ENCODE data around the gene COL18A1.

COL18A1 gene

DNA sequence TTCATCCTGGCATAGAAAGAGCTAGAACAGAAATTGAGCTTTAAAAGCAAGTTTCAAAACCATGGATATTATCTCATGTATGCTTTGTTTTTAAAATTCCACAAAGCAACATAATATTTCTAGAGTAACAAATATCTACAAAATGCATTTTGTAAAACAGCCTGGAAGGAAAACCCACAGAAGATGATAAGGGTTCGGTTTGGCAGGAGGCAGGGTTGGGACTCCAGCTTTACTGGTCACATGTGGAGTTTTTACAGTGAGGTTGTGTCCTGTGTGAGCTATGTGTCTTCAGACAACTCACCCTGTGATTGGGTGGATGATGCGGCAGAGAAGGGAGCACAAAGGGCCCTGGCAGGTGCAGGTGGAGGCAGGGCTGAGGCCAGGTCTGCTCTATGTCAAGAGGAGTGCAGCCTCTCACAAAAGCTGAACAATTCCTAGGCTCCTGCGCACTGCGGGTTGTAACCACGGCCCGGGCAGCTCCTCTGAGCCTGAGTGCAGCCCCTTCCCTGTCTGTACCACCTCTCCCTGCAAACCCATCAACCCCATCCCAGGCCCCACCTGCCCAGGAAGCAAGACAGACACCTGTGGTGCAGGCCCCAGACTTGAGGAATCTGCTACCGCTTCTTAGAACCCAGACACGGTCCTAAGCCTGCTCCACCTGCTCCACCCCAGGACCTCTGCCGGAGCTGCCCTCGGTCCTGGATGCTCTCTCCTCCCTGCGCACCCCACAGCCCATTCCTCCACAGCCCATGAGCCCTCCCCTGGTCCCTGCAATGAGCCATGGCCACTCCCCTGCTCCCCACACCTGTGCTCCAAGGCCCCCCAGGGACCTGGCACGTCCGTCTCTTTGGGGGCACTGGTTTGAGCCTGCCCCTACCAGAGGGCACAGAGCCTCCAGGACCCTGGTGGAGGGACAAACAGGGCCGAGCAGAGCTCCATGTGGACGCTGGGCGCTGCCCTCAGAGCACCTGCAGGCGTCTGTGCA, 2.8 kb upstream of the COL18A1 start:
- DNase-seq (ENCODE audit: low read depth): no peak

DNA sequence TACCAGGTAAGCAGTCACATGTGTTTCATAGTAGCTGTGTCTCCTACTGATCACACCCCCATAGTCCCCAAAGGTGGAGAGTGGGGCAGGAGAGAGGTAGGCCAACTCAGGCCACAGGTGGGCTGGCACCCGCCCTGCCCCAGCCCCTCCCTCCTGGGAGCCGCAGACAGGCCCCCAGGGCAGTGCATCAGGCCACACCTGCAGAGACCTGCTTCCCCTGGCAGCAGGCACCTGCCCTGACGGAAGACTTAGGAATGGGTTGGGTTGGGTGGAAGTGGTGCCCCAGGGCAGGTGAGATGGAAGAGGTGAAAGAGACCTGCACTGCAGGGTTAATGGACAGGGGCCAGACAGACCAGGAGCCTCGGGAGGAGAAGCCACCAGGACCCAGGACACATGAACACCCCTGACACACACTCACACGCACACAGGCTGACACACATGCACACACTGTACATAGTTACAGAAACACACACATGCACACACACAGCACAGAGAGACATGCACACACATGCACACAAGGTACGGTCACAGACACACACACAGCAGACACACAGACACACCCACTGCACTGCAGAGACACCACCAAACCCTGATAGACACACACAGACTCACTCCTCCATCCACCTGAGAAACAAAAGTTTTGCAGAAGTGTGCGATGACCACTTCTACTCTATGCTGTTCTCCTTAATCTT, 1.7 kb upstream of the COL18A1 start:
- no peak for DNase-seq (ENCODE audit: low read depth)

DNA sequence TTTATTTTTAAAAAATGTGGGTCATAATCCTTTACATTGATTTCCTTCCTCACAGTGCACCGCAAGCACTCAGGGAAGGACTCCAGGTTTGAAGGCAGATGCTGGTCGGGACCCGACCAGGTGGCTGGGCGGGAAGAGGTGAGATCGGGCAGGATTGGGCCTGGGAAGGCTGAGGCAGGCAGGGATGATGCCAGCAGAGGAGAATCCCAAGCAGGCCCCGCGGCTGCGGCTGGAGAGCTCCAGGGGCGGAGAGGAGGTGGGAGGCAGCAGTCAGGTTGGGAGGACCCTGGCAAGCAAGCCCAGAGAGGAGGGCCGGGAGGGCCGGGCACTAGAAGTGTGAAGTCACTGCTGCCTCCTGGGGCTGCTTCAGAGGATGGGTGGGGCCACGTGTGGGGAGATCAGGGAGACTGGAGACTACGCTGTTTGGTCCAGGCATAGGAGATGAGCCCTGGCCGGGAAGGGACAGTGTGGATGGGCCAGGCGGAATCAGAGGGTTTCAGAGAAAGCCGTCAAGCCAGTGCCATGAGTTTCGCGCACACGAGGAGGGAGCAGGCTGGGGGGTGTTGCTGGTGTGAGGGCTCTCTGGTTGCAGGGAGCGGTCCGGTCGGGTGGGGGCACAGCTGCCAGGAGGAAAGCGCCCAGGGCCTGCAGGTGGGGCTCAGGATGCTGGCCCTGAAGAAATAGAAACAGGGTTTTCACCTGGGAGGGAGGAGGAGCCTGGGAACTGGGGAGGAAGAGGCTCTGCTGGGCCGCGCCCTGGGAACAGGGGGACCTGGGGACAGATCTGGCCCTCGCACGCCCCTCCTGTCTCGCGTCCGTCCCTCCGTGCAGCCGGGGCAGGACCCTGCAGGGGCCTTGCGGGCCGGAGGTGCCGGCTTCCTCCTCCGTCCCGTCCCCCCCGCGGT, 888 bp upstream of the COL18A1 start:
- no peak for DNase-seq (ENCODE audit: low read depth)

GRCh38 chr21:45405271-45405818, 380 bp downstream of the COL18A1 start:
- DNase-seq (ENCODE audit: low read depth): no peak

- DNase-seq (ENCODE audit: low read depth): no peak
These were observed 1.1 kb downstream of the COL18A1 start for GRCh38 chr21:45405819-45406762.

- no peak for DNase-seq (ENCODE audit: low read depth)
These were observed 2.0 kb downstream of the COL18A1 start for GRCh38 chr21:45406801-45407628.

GRCh38 chr21:45407629-45408247, 2.8 kb downstream of the COL18A1 start:
- DNase-seq (ENCODE audit: low read depth): no peak

- no peak for DNase-seq (ENCODE audit: low read depth)
These were observed 3.4 kb downstream of the COL18A1 start for GRCh38 chr21:45408271-45408791.

DNA sequence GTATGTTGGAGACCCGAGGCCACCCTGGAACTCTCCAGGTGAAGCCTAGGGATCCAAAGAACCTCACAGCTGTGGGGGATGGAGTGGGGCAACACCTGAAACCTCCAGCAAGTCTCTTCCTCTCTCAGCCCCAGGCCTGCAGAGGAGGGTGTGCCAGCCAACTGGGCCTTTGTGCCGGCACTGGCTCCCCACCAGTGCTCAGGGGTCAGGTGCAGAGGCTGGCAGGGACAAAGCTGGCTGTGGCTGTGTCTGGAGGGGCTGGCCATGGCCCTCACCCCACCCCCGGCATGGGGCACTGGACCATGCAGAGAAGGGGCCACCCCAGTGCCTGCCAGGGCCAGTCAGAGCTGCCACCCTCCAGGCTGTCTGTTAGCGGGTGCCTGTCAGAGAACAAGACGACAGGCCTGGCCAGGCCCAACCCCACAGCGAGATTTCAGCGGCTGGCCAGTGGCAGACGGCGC, 3.9 kb downstream of the COL18A1 start:
- no peak for DNase-seq (ENCODE audit: low read depth)

- no peak for DNase-seq (ENCODE audit: low read depth)
These were observed 4.6 kb downstream of the COL18A1 start for GRCh38 chr21:45409466-45410150.

- no peak for DNase-seq (ENCODE audit: low read depth)
These were observed 5.3 kb downstream of the COL18A1 start for GRCh38 chr21:45410151-45410864.

DNA sequence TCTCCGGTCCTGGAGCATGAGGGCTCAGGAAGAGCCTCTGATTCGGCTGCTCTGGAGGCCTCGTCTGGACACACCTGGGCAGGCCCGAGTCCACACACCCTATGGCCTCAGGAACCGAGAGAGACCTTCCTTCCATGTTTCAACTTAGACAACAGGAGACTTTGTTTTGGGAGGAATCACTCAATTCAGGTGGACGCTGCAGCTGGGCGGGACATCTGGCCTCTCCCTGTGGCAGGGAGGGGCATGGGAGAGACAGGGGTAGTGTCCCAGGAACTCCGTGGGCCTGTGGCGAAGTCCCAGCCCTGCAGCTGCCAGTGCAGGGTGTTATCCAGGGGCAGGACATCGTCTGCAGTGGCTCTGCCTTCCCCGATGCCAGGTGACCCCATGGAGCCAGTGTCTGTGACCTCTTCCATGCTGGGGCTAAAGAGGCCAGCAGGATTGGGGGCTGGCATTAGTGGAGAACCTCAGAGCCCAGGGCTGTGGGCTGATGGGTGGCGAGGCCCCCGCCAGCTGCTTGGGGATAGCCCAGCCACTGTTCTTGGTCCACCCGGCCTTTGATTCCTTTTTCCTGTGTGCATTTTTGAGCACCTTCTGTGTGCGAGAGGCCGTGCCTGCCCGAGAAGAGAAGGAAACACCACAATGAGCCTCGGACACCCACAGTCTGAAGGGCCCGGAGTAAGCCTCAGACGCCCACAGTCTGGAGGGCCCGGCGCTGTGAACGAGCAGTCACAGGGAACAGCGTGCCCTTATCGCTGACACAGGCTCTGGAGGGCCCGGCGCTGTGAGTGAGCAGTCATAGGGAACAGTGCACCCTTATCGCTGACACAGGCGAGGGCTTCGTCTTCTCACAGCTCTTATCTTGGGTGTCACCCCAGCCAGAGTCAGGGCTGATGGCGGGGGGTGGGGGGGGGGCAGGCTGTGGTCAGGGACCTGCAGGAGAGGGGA, 6.2 kb downstream of the COL18A1 start:
- no peak for DNase-seq (ENCODE audit: low read depth)

DNA sequence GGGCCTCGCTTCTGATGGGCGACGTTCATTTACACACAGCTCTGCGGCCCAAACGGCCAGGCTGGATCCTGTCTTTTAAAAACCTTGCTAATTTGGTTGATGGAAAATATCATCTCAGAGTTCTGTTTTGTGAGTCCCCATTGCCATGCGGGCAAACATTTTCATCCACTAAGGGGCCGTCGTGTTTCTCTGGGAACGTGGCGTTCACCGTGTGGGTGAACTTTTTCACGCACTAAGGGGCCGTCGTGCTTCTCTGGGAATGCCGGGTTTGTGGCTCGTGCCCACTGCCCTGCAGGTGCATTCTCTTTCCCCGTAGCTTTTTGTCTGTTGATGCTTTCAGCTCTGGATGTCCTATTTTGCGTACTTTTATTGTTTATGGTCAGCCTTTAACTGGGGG, 6.8 kb downstream of the COL18A1 start:
- no peak for DNase-seq (ENCODE audit: low read depth)

DNA sequence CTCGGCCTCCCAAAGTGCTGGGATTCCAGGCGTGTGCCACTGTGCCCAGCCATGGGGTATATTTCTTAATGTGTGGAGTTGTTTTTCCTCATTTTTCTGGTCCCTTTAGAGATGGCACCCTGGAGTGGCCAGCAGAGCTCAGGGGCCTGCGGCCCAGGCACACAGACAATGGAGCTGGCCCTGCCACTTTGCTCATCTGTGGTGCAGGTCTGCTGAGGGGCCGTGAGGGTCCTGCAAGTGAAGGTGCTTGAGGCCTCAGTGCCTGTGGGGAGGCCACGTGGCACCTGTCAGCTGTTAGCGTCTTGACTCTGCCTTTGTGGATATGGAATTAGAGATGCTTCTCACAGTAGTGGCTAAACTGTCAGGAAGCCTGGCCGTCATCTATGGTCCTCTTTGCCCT, 7.5 kb downstream of the COL18A1 start:
- DNase-seq (ENCODE audit: low read depth): no peak

DNA sequence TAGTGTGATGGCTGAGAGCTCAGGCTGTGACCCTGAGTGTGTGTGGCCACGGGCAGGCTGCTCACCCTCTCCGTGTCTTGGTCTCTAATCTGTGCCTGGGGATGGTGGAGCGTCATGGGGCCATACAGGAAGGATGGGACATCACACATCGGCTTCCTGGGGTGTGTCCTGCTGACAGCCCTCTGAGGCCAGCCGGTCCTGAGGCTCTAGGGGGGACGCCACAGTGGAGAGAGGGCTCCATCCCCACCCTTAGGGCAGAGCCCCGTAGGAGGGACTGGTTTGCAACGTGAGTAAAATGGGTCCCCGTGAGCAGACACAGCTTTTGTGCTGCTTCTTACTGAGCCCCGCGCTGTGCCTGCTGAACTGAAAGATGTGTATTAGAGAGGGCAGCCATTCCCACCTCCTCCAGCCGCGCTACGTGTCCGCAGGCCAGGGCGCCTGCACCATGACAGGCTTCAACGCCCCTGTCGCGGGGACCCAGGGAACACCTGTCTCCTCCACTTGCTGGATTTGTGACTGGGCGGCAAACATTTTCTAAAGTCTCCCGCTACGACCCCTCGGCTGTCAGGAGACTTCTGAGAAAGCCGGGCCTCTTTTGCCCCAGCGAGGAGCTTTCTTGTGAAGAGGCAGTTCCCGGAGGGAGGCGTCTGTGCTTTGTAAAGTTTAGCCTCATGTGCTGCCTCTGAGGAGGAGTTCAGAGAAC, 8.1 kb downstream of the COL18A1 start:
- DNase-seq (ENCODE audit: low read depth): no peak

DNA sequence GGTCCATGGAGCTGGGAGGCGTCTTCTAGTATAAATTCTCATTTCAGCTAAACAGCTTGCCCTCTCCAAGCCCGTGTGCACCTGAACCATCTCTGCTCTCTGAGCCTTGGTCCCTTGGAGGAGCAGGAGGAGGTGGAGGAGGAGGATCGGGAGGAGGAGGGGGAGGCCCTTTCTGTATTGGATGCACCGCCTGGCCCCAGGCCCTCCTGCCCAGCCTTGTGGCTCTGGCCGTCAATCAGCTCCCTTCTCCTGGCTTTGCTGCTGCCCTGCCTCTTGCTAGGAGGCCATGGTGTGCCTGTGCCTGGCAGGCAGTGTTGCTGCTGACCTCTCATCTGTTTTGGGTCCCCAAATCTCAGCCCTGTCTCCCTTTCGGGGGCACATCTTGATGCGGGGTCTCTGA, 9.0 kb downstream of the COL18A1 start:
- no peak for DNase-seq (ENCODE audit: low read depth)

Measured in non-pigmented ciliary epithelial cell (primary cell).